Suppressor macrophage treated with lipopolysaccharide for 1 hour (primary cell): ENCODE measurements around the gene ATP9B.

Experiments used
- DNase-seq, 3 donors: peaks; one replicate each; pipeline ENCODE4 v3.0.0-alpha.2; 2020 to 2022

The ATP9B gene

GRCh38 chr18:79200546-79201268 is 131.5 kb downstream of the ATP9B start:
- DNase-seq: peak in 2 of 3 donors; percentile 34 to 56

- no peak for DNase-seq
These were observed 133.9 kb downstream of the ATP9B start for GRCh38 chr18:79203017-79203605.

- no peak for DNase-seq
These were observed 136.0 kb downstream of the ATP9B start for GRCh38 chr18:79204889-79205807.

- DNase-seq: no peak
These were observed 137.2 kb downstream of the ATP9B start for GRCh38 chr18:79206444-79206843.

GRCh38 chr18:79208906-79209305 is 139.7 kb downstream of the ATP9B start:
- no peak for DNase-seq

- DNase-seq: peak in 2 of 3 donors; percentile 8 to 24
These were observed 141.1 kb downstream of the ATP9B start for GRCh38 chr18:79210002-79210910.

GRCh38 chr18:79211844-79212243 is 142.7 kb downstream of the ATP9B start:
- DNase-seq: no peak

- DNase-seq: no peak
These were observed 144.9 kb downstream of the ATP9B start for GRCh38 chr18:79214056-79214455.

- DNase-seq: no peak
These were observed 147.0 kb downstream of the ATP9B start for GRCh38 chr18:79216176-79216575.

- DNase-seq: no peak
These were observed 148.9 kb downstream of the ATP9B start for GRCh38 chr18:79217979-79218604.

GRCh38 chr18:79218605-79219190 is 149.5 kb downstream of the ATP9B start:
- peak; percentile 70 to 78 (median 74) for DNase-seq

GRCh38 chr18:79221136-79221535 is 151.9 kb downstream of the ATP9B start:
- DNase-seq: no peak

GRCh38 chr18:79222790-79223189 is 153.6 kb downstream of the ATP9B start:
- no peak for DNase-seq

- no peak for DNase-seq
These were observed 154.2 kb downstream of the ATP9B start for GRCh38 chr18:79223431-79223830.

GRCh38 chr18:79224381-79224780 is 155.2 kb downstream of the ATP9B start:
- no peak for DNase-seq

GRCh38 chr18:79227621-79228020 is 158.4 kb downstream of the ATP9B start:
- peak in 2 of 3 donors; percentile 18 to 20 for DNase-seq

- DNase-seq: no peak
These were observed 160.2 kb downstream of the ATP9B start for GRCh38 chr18:79229431-79229830.

- no peak for DNase-seq
These were observed 165.2 kb downstream of the ATP9B start for GRCh38 chr18:79234438-79234837.

GRCh38 chr18:79239631-79240030 is 170.4 kb downstream of the ATP9B start:
- DNase-seq: no peak

GRCh38 chr18:79241755-79242154 is 172.6 kb downstream of the ATP9B start:
- no peak for DNase-seq

- no peak for DNase-seq
These were observed 173.1 kb downstream of the ATP9B start for GRCh38 chr18:79242246-79242645.
